HK-2 (cell line): ENCODE data around the gene TRIM21.
"Not testable (repeated sequence)": the region's sequence is repeated elsewhere in the genome, so short reads cannot be mapped to it uniquely, and the experiment has no call there.

Source experiments
- DNase-seq: peaks from one replicate; pipeline ENCODE4 v3.0.0-alpha.2; 2018; ENCODE audit not compliant: unreplicated experiment

Gene TRIM21

GRCh38 chr11:4393209-4393857, at the start of gene TRIM21:
Gene TRIM21 (minus strand): TSS chr11:4393702. CDS start chr11:4390409, 3,293 bp downstream.
- DNase-seq = peak; percentile 62

- no peak for DNase-seq
Observed at GRCh38 chr11:4441515-4441914, 48.0 kb upstream of the TRIM21 start.

- DNase-seq = no peak
Observed at GRCh38 chr11:4436411-4436810, 42.9 kb upstream of the TRIM21 start.

GRCh38 chr11:4433856-4434255, 40.4 kb upstream of the TRIM21 start:
- no peak for DNase-seq

GRCh38 chr11:4430051-4430450, 36.5 kb upstream of the TRIM21 start:
- DNase-seq = no peak

- no peak for DNase-seq
Observed at GRCh38 chr11:4418403-4418802, 24.9 kb upstream of the TRIM21 start.

- no peak for DNase-seq
Observed at GRCh38 chr11:4416816-4417215, 23.3 kb upstream of the TRIM21 start.

GRCh38 chr11:4416306-4416705, 22.8 kb upstream of the TRIM21 start:
- no peak for DNase-seq

- not testable (repeated sequence) for DNase-seq
Observed at GRCh38 chr11:4406206-4406605, 12.7 kb upstream of the TRIM21 start.

GRCh38 chr11:4393858-4394223, 339 bp upstream of the TRIM21 start:
- DNase-seq = no peak

- no peak for DNase-seq
Observed at GRCh38 chr11:4388221-4388620, 5.3 kb downstream of the TRIM21 start.

GRCh38 chr11:4385978-4386740, 7.3 kb downstream of the TRIM21 start:
- no peak for DNase-seq

- DNase-seq = no peak
Observed at GRCh38 chr11:4381901-4382300, 11.6 kb downstream of the TRIM21 start.

- DNase-seq = no peak
Observed at GRCh38 chr11:4375431-4376140, 17.9 kb downstream of the TRIM21 start.

- no peak for DNase-seq
Observed at GRCh38 chr11:4370166-4370565, 23.3 kb downstream of the TRIM21 start.

- DNase-seq = no peak
Observed at GRCh38 chr11:4368286-4368685, 25.2 kb downstream of the TRIM21 start, which contains the start of gene OR52B4. Gene OR52B4 (minus strand): TSS chr11:4368386. CDS start chr11:4368295, 91 bp downstream.

- not testable (repeated sequence) for DNase-seq
Observed at GRCh38 chr11:4348142-4348541, 45.4 kb downstream of the TRIM21 start.

GRCh38 chr11:4345366-4345765, 48.1 kb downstream of the TRIM21 start:
- not testable (repeated sequence) for DNase-seq
